Endothelial cell of umbilical vein (primary cell): ENCODE data around the gene MDFI. TPM values are rescaled to one million over a fixed set of nuclear protein-coding genes. Genes with fewer than 3 reads are reported as not detected.

Source experiments
- BruUV-seq: library from RNA; stranded (reverse); fragments of 400-500 nt; replicated peaks from 2 replicates; lab custom pipeline; 2021; lab: Mats Ljungman, UMichigan
- CTCF ChIA-PET: fragments of 300-600, 350-600 bp; sonication (Branson Sonifier 250); formaldehyde crosslinking; loops from one replicate; lab custom pipeline; 2021; ENCODE audit warnings: antibody characterized with exemption, inconsistent platforms; lab: Charles Lee
- POLR2A ChIA-PET: fragments of 300-600, 350-600 bp; sonication (Branson Sonifier 250); formaldehyde crosslinking; loops from one replicate; lab custom pipeline; 2021; ENCODE audit warnings: antibody characterized with exemption, inconsistent platforms; lab: Charles Lee
- DNase-seq: peaks from one replicate; pipeline ENCODE4 v3.0.0-alpha.2; 2011; ENCODE audit warnings: low read depth, low spot score
- FAIRE-seq: peaks from 2 replicates; lab custom pipeline; 2011; peaks lifted over from hg19 to GRCh38; lab: Jason Lieb, UNC
- H2AFZ ChIP-seq: 2 replicates; pipeline ENCODE4 v1.6.0; 2012; ENCODE audit warnings: low read depth, low read length, control low read depth, inconsistent platforms
- H3K27ac ChIP-seq: 2 replicates; pipeline ENCODE4 v1.5.1; 2011; ENCODE audit warnings: low read depth, mild to moderate bottlenecking, control low read depth, low read length, moderate library complexity; ENCODE audit not compliant: insufficient read depth
- H3K27me3 ChIP-seq, 2 experiments: 2 replicates each; pipeline versions ENCODE4 v1.6.0 to v1.6.1; 2011; ENCODE audit warnings: low read length in 2 of 2, mixed read lengths in 1 of 2; ENCODE audit not compliant: control insufficient read depth in 2 of 2, insufficient read depth in 2 of 2
- H3K36me3 ChIP-seq, 2 experiments: 2 replicates in 1 of 2; 3 replicates in 1 of 2; pipeline ENCODE4 v1.5.1; 2011; ENCODE audit warnings: low read length in 2 of 2, mild to moderate bottlenecking in 1 of 2, moderate library complexity in 1 of 2; ENCODE audit not compliant: control insufficient read depth in 2 of 2, insufficient read depth in 2 of 2; ENCODE audit errors: extremely low read depth in 1 of 2
- H3K4me1 ChIP-seq: 3 replicates; pipeline ENCODE4 v1.5.1; 2011; ENCODE audit warnings: mild to moderate bottlenecking, low read length; ENCODE audit not compliant: control insufficient read depth, insufficient read depth; ENCODE audit errors: extremely low read depth
- H3K4me2 ChIP-seq: 2 replicates; pipeline ENCODE4 v1.6.1; 2011; ENCODE audit warnings: low read length, control low read depth, mixed read lengths; ENCODE audit not compliant: insufficient read depth
- H3K4me3 ChIP-seq, 3 experiments: fragments of 200-600 bp in 1 of 3; sonication (generic), shearing (Covaris generic) in 1 of 3; replicated peaks in 1 of 3; 2 replicates each; pipeline ENCODE4 v1.5.1; 2011 to 2016; ENCODE audit warnings: control low read depth in 3 of 3, low read length in 3 of 3, mild to moderate bottlenecking in 2 of 3, inconsistent platforms in 1 of 3, low read depth in 1 of 3, moderate library complexity in 1 of 3; ENCODE audit not compliant: insufficient read depth in 1 of 3
- H3K79me2 ChIP-seq: 2 replicates; pipeline ENCODE4 v1.6.0; 2012; ENCODE audit warnings: low read length, inconsistent platforms; ENCODE audit not compliant: control insufficient read depth, insufficient read depth
- H3K9ac ChIP-seq: replicated peaks from 2 replicates; pipeline ENCODE3; 2011; ENCODE audit warnings: low read length, control low read depth; ENCODE audit not compliant: insufficient read depth; ENCODE audit errors: extremely low read depth
- H3K9me1 ChIP-seq: replicated peaks from 3 replicates; pipeline ENCODE4 v1.6.0; 2011; ENCODE audit warnings: mild to moderate bottlenecking, low read length; ENCODE audit not compliant: control insufficient read depth, insufficient read depth; ENCODE audit errors: extremely low read depth
- H3K9me3 ChIP-seq: replicated peaks from 2 replicates; pipeline ENCODE4 v1.5.1; 2012; ENCODE audit warnings: low read length, inconsistent platforms; ENCODE audit not compliant: control insufficient read depth, insufficient read depth
- H4K20me1 ChIP-seq: replicated peaks from 2 replicates; pipeline ENCODE3; 2011; ENCODE audit warnings: mild to moderate bottlenecking, low read length; ENCODE audit not compliant: control insufficient read depth, insufficient read depth; ENCODE audit errors: extremely low read depth
- CTCF ChIP-seq, 2 donors: IDR thresholded peaks; 1 replicate in 1 of 2; 2 replicates in 1 of 2; pipeline ENCODE4 v1.5.1; 2011; ENCODE audit warnings: low read length in 2 of 2, mild to moderate bottlenecking in 2 of 2, moderate library complexity in 2 of 2, control low read depth in 1 of 2, inconsistent platforms in 1 of 2, low read depth in 1 of 2; ENCODE audit not compliant: insufficient read depth in 1 of 2; ENCODE audit errors: extremely low read depth in 1 of 2
- EZH2 ChIP-seq: IDR thresholded peaks from 2 replicates; pipeline ENCODE4 v1.6.1; 2012; ENCODE audit warnings: borderline replicate concordance, low read depth, mild to moderate bottlenecking, moderate library complexity, low read length, inconsistent platforms; ENCODE audit not compliant: severe bottlenecking
- FOS ChIP-seq: IDR thresholded peaks from 2 replicates; pipeline ENCODE4 v1.6.1; 2011; ENCODE audit warnings: mild to moderate bottlenecking, low read length, moderate library complexity, borderline replicate concordance; ENCODE audit not compliant: insufficient read depth
- GATA2 ChIP-seq: IDR thresholded peaks from 2 replicates; pipeline ENCODE4 v1.7.0; 2011; ENCODE audit warnings: low read depth, mild to moderate bottlenecking, moderate library complexity, mixed read lengths, low read length; ENCODE audit not compliant: insufficient read length, insufficient read depth
- JUN ChIP-seq: IDR thresholded peaks from 2 replicates; pipeline ENCODE4 v1.6.1; 2011; ENCODE audit warnings: borderline replicate concordance, low read depth; ENCODE audit not compliant: insufficient read length, insufficient read depth
- MAX ChIP-seq: IDR thresholded peaks from 2 replicates; pipeline ENCODE4 v1.6.1; 2011; ENCODE audit not compliant: insufficient read depth, insufficient read length
- MYC ChIP-seq: IDR thresholded peaks from one replicate; pipeline ENCODE4 v1.6.1; 2011; ENCODE audit warnings: mild to moderate bottlenecking, low read depth, low read length
- POLR2A ChIP-seq: IDR thresholded peaks from 2 replicates; pipeline ENCODE4 v1.6.1; 2012; ENCODE audit warnings: low read depth, mild to moderate bottlenecking, control low read depth, low read length
- POLR2AphosphoS5 ChIP-seq: IDR thresholded peaks from 2 replicates; pipeline ENCODE4 v1.6.1; 2012; ENCODE audit warnings: low read depth, mild to moderate bottlenecking, control low read depth, low read length, moderate library complexity; ENCODE audit not compliant: insufficient read depth
- dilution Hi-C: fragments of 300-500 bp; cut with MboI; formaldehyde crosslinking; loops from one replicate; pipeline ENCODE4 v1.15.0; 2019; ENCODE audit warnings: low sequenced_read_pairs; ENCODE audit not compliant: extremely low pct_ligation_motif_present
- intact Hi-C: fragments of 100-400 bp; cut with micrococcal nuclease; formaldehyde crosslinking; loops from one replicate; pipeline ENCODE4 v1.10.0; 2022
- polyA plus RNA-seq, 4 experiments: library from polyadenylated mRNA; depleted of rRNA in 3 of 4; stranded (reverse) in 3 of 4; unstranded in 1 of 4; fragments of >200 nt; gene quantifications; 2 replicates each; pipeline versions ENCODE4 v1.2.1 to v1.2.3, GENCODE V29; 2011 to 2012; ENCODE audit warnings: missing spikeins in 1 of 4
- total RNA-seq: library from RNA; stranded (reverse); gene quantifications from 2 replicates; pipeline ENCODE4 v1.2.3, GENCODE V29; 2021

Gene MDFI
- total and polyA plus RNA-seq, 2 donors (not counting 3 experiments of a cell fraction or from before 2014, with no cell fraction given) = 32.4 to 74.1 TPM

- H3K9me1 ChIP-seq = no peaks in the 10 kb centered on the region
- no peaks in the 10 kb centered on the region for H3K27me3 ChIP-seq
- no peak overlapping the region for H3K27ac ChIP-seq
- intact Hi-C loops (no loop called here), dilution Hi-C loops (no loop called here)
- H3K4me1 ChIP-seq = peaks cover 17% of the 10 kb centered on the region
- no peaks in the 10 kb centered on the region for H3K9me3 ChIP-seq
- no peaks in the 10 kb centered on the region for H4K20me1 ChIP-seq
- no peak for TF ChIP-seq MYC
- no peak for TF ChIP-seq JUN
- no peak for TF ChIP-seq MAX
- no peak for TF ChIP-seq CTCF (IDR thresholded peaks at IDR 0.05; ENCODE audit: extremely low read depth in 1 of 2, insufficient read depth in 1 of 2, low read depth in 1 of 2, low read length in 2 of 2)
- no peak for TF ChIP-seq GATA2
- no peak for TF ChIP-seq POLR2A
- TF ChIP-seq FOS = no peak
- TF ChIP-seq EZH2 = no peak
- no peak for TF ChIP-seq POLR2AphosphoS5
- H3K36me3 ChIP-seq = peaks cover 0 to 40% of the 10 kb centered on the region in 2 experiments
- no peak overlapping the region for H2AFZ ChIP-seq
- CTCF ChIA-PET = interaction anchor here (0.7 to 1.2 kb wide), 2 partner anchors 14 to 51 kb away, joined by 3 read pairs; no protein-coding TSS in a partner anchor
- POLR2A ChIA-PET = no interaction called here
- DNase-seq = no peak
- no TSS peak for BruUV-seq
- H3K4me2 ChIP-seq = no peak overlapping the region
- no peaks in the 10 kb centered on the region for H3K79me2 ChIP-seq
- H3K9ac ChIP-seq = no peak overlapping the region
- H3K4me3 ChIP-seq = no peak overlapping the region
- FAIRE-seq = no peak
Observed at GRCh38 chr6:41652866-41653652, 14.8 kb downstream of the MDFI start.
